HG03432 (cell line): ENCODE data around the gene KIRREL3.
A peak's percentile ranks its signal among the peaks of the same experiment; 100 is the strongest.

Experiments used
- ATAC-seq: cut with Tn5 transposase; IDR thresholded peaks from one replicate; pipeline ENCODE4 v1.9.1; 2021; ENCODE audit warnings: mild to moderate bottlenecking, moderate library complexity; ENCODE audit not compliant: unreplicated experiment

KIRREL3 gene

GRCh38 chr11:127000291-127000968 lies at the start of gene KIRREL3:
KIRREL3 (minus strand) TSS chr11:127000770.
- ATAC-seq = no peak

- no peak for ATAC-seq
Measured at GRCh38 chr11:127050186-127050585, 49.6 kb upstream of the KIRREL3 start.

GRCh38 chr11:127049486-127049885 lies 48.9 kb upstream of the KIRREL3 start:
- ATAC-seq = no peak

GRCh38 chr11:127044535-127044934 lies 44.0 kb upstream of the KIRREL3 start:
- no peak for ATAC-seq

- no peak for ATAC-seq
Measured at GRCh38 chr11:127042445-127042844, 41.9 kb upstream of the KIRREL3 start.

- ATAC-seq = no peak
Measured at GRCh38 chr11:127039591-127039990, 39.0 kb upstream of the KIRREL3 start.

- no peak for ATAC-seq
Measured at GRCh38 chr11:127037596-127037995, 37.0 kb upstream of the KIRREL3 start.

GRCh38 chr11:127037001-127037400 lies 36.4 kb upstream of the KIRREL3 start:
- ATAC-seq = no peak

GRCh38 chr11:127035824-127036223 lies 35.3 kb upstream of the KIRREL3 start:
- ATAC-seq = no peak

- ATAC-seq = no peak
Measured at GRCh38 chr11:127034973-127035372, 34.4 kb upstream of the KIRREL3 start.

GRCh38 chr11:127028648-127029047 lies 28.1 kb upstream of the KIRREL3 start:
- ATAC-seq = no peak

- ATAC-seq = no peak
Measured at GRCh38 chr11:127027789-127028188, 27.2 kb upstream of the KIRREL3 start.

GRCh38 chr11:127027000-127027399 lies 26.4 kb upstream of the KIRREL3 start:
- ATAC-seq = no peak

GRCh38 chr11:127023991-127024390 lies 23.4 kb upstream of the KIRREL3 start:
- ATAC-seq = no peak

GRCh38 chr11:127018683-127019279 lies 18.2 kb upstream of the KIRREL3 start:
- no peak for ATAC-seq

GRCh38 chr11:127017482-127017881 lies 16.9 kb upstream of the KIRREL3 start:
- ATAC-seq = no peak

GRCh38 chr11:127013550-127013949 lies 13.0 kb upstream of the KIRREL3 start:
- ATAC-seq = no peak

GRCh38 chr11:127006311-127006710 lies 5.7 kb upstream of the KIRREL3 start:
- no peak for ATAC-seq

- peak; percentile 54 for ATAC-seq
Measured at GRCh38 chr11:127003260-127003981, 2.9 kb upstream of the KIRREL3 start.

GRCh38 chr11:127002669-127003259 lies 2.2 kb upstream of the KIRREL3 start:
- ATAC-seq = no peak

GRCh38 chr11:127000981-127001380 lies 411 bp upstream of the KIRREL3 start:
- ATAC-seq = no peak

GRCh38 chr11:126999366-126999765 lies 1.2 kb downstream of the KIRREL3 start:
- ATAC-seq = no peak
